OCI-LY1 (cell line): Measurements from ENCODE around the gene TBC1D8.
A peak's percentile ranks its signal among the peaks of the same experiment; 100 is the strongest.

ENCODE experiments used
- H2AFZ ChIP-seq: fragments of 200-600 bp; sonication (generic), shearing (Covaris generic); 2 replicates; pipeline ENCODE4 v1.6.0; 2014; ENCODE audit warnings: antibody characterized with exemption, mild to moderate bottlenecking, low read length
- H3F3A ChIP-seq: fragments of 200-600 bp; sonication (generic), shearing (Covaris generic); 2 replicates; pipeline ENCODE4 v1.6.0; 2014; ENCODE audit warnings: mild to moderate bottlenecking, antibody characterized with exemption, low read length, moderate library complexity; ENCODE audit not compliant: insufficient read depth
- H3K27ac ChIP-seq: fragments of 200-600 bp; sonication (generic); 2 replicates; pipeline ENCODE4 v1.5.1; 2014; ENCODE audit warnings: low read length, mixed run types, mild to moderate bottlenecking, low read depth; ENCODE audit not compliant: poor library complexity, severe bottlenecking
- H3K27me3 ChIP-seq: fragments of 200-600 bp; sonication (generic); 2 replicates; pipeline ENCODE4 v1.6.0; 2014; ENCODE audit warnings: antibody characterized with exemption, mild to moderate bottlenecking, low read length, moderate library complexity; ENCODE audit not compliant: insufficient read depth
- H3K36me3 ChIP-seq: fragments of 200-600 bp; sonication (generic); 2 replicates; pipeline ENCODE4 v1.6.1; 2014; ENCODE audit warnings: mild to moderate bottlenecking, antibody characterized with exemption, low read length, moderate library complexity, mixed read lengths; ENCODE audit not compliant: insufficient read depth
- H3K4me1 ChIP-seq: fragments of 200-600 bp; sonication (generic); 2 replicates; pipeline ENCODE4 v1.5.1; 2014; ENCODE audit warnings: mild to moderate bottlenecking, low read length, moderate library complexity; ENCODE audit not compliant: insufficient read depth, severe bottlenecking
- H3K4me2 ChIP-seq: fragments of 200-600 bp; sonication (generic), shearing (Covaris generic); 2 replicates; pipeline ENCODE4 v1.6.1; 2014; ENCODE audit warnings: low read length
- H3K4me3 ChIP-seq: fragments of 200-600 bp; sonication (generic); 2 replicates; pipeline ENCODE4 v1.5.1; 2014; ENCODE audit warnings: low read length, low read depth, mild to moderate bottlenecking, mixed read lengths; ENCODE audit not compliant: poor library complexity, severe bottlenecking
- H3K79me2 ChIP-seq: fragments of 200-600 bp; shearing (Covaris generic); 2 replicates; pipeline ENCODE4 v1.6.1; 2016; ENCODE audit warnings: mixed run types, low read length, mixed read lengths; ENCODE audit not compliant: insufficient read depth
- H3K9ac ChIP-seq: fragments of 200-600 bp; sonication (generic), shearing (Covaris generic); 2 replicates; pipeline ENCODE4 v1.6.1; 2014; ENCODE audit warnings: mild to moderate bottlenecking, low read length, mixed read lengths
- H3K9me2 ChIP-seq: fragments of 200-600 bp; sonication (generic), shearing (Covaris generic); 2 replicates; pipeline ENCODE4 v1.6.1; 2014; ENCODE audit warnings: low read depth, mild to moderate bottlenecking, low read length, mixed read lengths
- H3K9me3 ChIP-seq: fragments of 200-600 bp; shearing (Covaris generic); 2 replicates; pipeline ENCODE4 v1.6.1; 2014; ENCODE audit warnings: low read length, mixed read lengths
- H4K20me1 ChIP-seq: fragments of 200-600 bp; sonication (generic), shearing (Covaris generic); 2 replicates; pipeline ENCODE4 v1.6.0; 2016; ENCODE audit warnings: mild to moderate bottlenecking, low read length; ENCODE audit not compliant: insufficient read depth
- CTCF ChIP-seq: fragments of 200-600 bp; sonication (generic), shearing (Covaris generic); IDR thresholded peaks from 2 replicates; pipeline ENCODE4 v1.5.1; 2017; ENCODE audit warnings: mild to moderate bottlenecking, antibody characterized with exemption, low read length, moderate library complexity, mixed read lengths
- EZH2 ChIP-seq: fragments of 200-600 bp; sonication (generic), shearing (Covaris generic); IDR thresholded peaks from 2 replicates; pipeline ENCODE4 v1.8.0; 2017; ENCODE audit warnings: borderline replicate concordance, mixed run types, mild to moderate bottlenecking, antibody characterized with exemption, low read length, moderate library complexity, mixed read lengths

The TBC1D8 gene

GRCh38 chr2:101193033-101193626 is 41.9 kb upstream of the TBC1D8 start:
- Histone ChIP-seq H3K27ac (no peak overlapping the region), H4K20me1 (no peaks in the 10 kb centered on the region), H3K4me2 (no peak overlapping the region), H3K27me3 (peaks cover 3% of the 10 kb centered on the region; the same call in 1 of the 2 replicates), H3K4me1 (no peaks in the 10 kb centered on the region), H3K9me2 (no peaks in the 10 kb centered on the region), H2AFZ (no peak overlapping the region), H3K9me3 (no peaks in the 10 kb centered on the region), H3K4me3 (no peak overlapping the region), H3F3A (no peaks in the 10 kb centered on the region), H3K79me2 (no peaks in the 10 kb centered on the region), H3K9ac (no peak overlapping the region), H3K36me3 (no peaks in the 10 kb centered on the region)
- TF ChIP-seq CTCF = no peak
- TF ChIP-seq EZH2 = no peak

- Histone ChIP-seq H3K9ac (no peak overlapping the region), H3K9me2 (no peaks in the 10 kb centered on the region), H3K36me3 (no peaks in the 10 kb centered on the region), H3K9me3 (0 out of 2 replicates have a peak, but pooled peaks cover 2% of the 10 kb centered on the region), H3K27ac (no peak overlapping the region), H4K20me1 (no peaks in the 10 kb centered on the region), H3K27me3 (0 out of 2 replicates have a peak, but pooled peaks cover 3% of the 10 kb centered on the region), H2AFZ (no peak overlapping the region), H3K4me1 (no peaks in the 10 kb centered on the region), H3K4me3 (no peak overlapping the region), H3K79me2 (no peaks in the 10 kb centered on the region), H3K4me2 (no peak overlapping the region), H3F3A (no peaks in the 10 kb centered on the region)
- no peak for TF ChIP-seq CTCF
- no peak for TF ChIP-seq EZH2
Measured at GRCh38 chr2:101190747-101191516, 39.8 kb upstream of the TBC1D8 start.

GRCh38 chr2:101188683-101189405 is 37.7 kb upstream of the TBC1D8 start:
- Histone ChIP-seq H3K36me3 (no peaks in the 10 kb centered on the region), H3K79me2 (no peaks in the 10 kb centered on the region), H3K9me3 (0 out of 2 replicates have a peak, but pooled peaks cover 2% of the 10 kb centered on the region), H3K4me2 (no peak overlapping the region), H3K4me3 (no peak overlapping the region), H4K20me1 (no peaks in the 10 kb centered on the region), H3K27me3 (no peaks in the 10 kb centered on the region), H3K4me1 (no peaks in the 10 kb centered on the region), H2AFZ (no peak overlapping the region), H3K27ac (no peak overlapping the region), H3K9me2 (no peaks in the 10 kb centered on the region), H3F3A (no peaks in the 10 kb centered on the region), H3K9ac (no peak overlapping the region)
- peak; percentile 50; the same call in 1 of the 2 replicates for TF ChIP-seq CTCF
- no peak for TF ChIP-seq EZH2
